Neural crest cell (in vitro differentiated cells): ENCODE results near the gene POTEH. TPM values are rescaled to one million over a fixed set of nuclear protein-coding genes. Genes with fewer than 3 reads are reported as not detected.
"Not testable (repeated sequence)": the region's sequence is repeated elsewhere in the genome, so short reads cannot be mapped to it uniquely, and the experiment has no call there.

Experiments used
- DNase-seq: peaks from one replicate; pipeline ENCODE4 v3.0.0; 2021; ENCODE audit warnings: low read depth, mixed read lengths, low spot score
- H3K27ac Mint-ChIP-seq: one replicate; pipeline ENCODE4 v1.8.0; 2021; ENCODE audit warnings: mild to moderate bottlenecking, mixed read lengths; ENCODE audit not compliant: unreplicated experiment
- H3K27me3 Mint-ChIP-seq: 2 replicates; pipeline ENCODE4 v1.8.0; 2021; ENCODE audit warnings: low read depth, mild to moderate bottlenecking, mixed read lengths
- H3K36me3 Mint-ChIP-seq: 2 replicates; pipeline ENCODE4 v1.8.0; 2021; ENCODE audit warnings: low read depth, mild to moderate bottlenecking, mixed read lengths
- H3K4me1 Mint-ChIP-seq: 2 replicates; pipeline ENCODE4 v1.8.0; 2021; ENCODE audit warnings: mixed read lengths
- H3K4me3 Mint-ChIP-seq: one replicate; pipeline ENCODE4 v1.8.0; 2021; ENCODE audit warnings: mild to moderate bottlenecking, mixed read lengths
- H3K9me3 Mint-ChIP-seq: 2 replicates; pipeline ENCODE4 v1.8.0; 2021; ENCODE audit warnings: mixed read lengths
- long read RNA-seq: library from polyadenylated mRNA; unstranded; transcript quantifications from one replicate; pipeline ENCODE4 v2.0.0, GENCODE V29; 2020
- total RNA-seq: library from RNA; stranded (reverse); gene quantifications from 2 replicates; pipeline ENCODE4 v1.2.1, GENCODE V29; 2021

POTEH gene
- not detected in 2 replicates for total RNA-seq
- long read RNA-seq = 0 reads

DNA sequence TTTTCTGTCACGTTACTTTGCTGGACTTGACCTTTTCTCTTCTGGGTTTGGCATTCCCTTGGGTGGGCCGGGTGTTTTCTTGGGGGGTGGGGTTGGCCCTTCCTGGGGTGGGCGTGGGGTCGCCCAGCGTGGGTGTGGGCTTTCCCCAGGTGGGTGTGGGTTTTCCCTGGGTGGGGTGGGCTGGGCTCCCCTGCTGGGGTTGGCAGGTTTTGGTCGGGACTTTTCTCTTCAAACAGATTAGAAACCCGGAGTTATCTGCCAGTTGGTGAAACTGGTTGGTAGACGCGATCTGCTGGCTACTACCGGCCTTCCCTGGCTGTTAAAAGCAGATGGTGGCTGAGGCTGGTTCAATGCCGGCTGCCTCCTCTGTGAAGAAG is at the start of gene POTEH:
TSS of gene POTEH (plus strand) at position 278 of the 377 bp plus-strand sequence. CDS start at position 330, 52 bp downstream.
- not testable (repeated sequence) for H3K27ac Mint-ChIP-seq, H3K4me3 Mint-ChIP-seq, DNase-seq, H3K4me1 Mint-ChIP-seq, H3K9me3 Mint-ChIP-seq, H3K36me3 Mint-ChIP-seq, H3K27me3 Mint-ChIP-seq

- H3K27ac Mint-ChIP-seq, H3K27me3 Mint-ChIP-seq, DNase-seq, H3K36me3 Mint-ChIP-seq, H3K9me3 Mint-ChIP-seq, H3K4me1 Mint-ChIP-seq, H3K4me3 Mint-ChIP-seq: not testable (repeated sequence)
Measured at GRCh38 chr22:15642288-15642861, 47.5 kb upstream of the POTEH start.

DNA sequence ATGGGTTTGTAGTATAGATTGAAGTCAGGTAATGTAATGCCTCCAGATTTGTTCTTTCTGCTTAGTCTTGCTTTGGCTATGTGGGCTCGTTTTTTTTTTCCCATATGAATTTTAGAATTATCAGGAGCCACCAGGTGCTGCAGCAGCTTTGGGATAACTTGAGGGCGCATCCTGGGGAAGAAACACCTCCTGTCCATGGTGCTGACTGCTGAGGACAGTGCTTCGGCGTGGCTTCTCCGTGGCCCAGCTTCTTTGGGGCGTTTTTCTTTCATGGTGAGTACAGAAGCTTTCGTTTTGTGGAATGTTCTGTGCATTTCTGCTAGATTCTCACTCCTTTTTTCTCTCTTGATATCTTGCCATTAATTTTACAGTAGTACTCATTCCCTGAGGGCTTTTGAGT is 37.9 kb upstream of the POTEH start:
- not testable (repeated sequence) for H3K4me3 Mint-ChIP-seq, H3K36me3 Mint-ChIP-seq, DNase-seq, H3K4me1 Mint-ChIP-seq, H3K9me3 Mint-ChIP-seq, H3K27me3 Mint-ChIP-seq, H3K27ac Mint-ChIP-seq

DNA sequence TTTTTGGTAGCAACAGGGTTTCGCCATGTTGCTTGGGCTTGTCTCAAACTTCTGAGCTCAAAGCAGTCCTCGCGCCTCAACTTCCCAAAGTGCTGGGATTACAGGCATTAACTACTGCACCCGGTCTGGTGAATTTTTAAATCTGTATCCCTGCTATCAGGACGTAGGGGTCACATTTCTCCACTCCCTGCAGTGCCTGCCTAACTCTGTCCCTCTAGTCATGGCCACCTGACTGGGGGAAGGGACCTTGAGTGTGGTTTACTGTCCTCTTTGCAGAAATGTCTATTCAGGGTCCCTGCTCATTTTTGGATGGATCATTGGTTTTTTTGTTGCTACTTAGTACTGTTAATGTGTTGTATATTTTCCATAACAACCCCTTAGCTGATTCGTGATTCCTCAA is 37.1 kb upstream of the POTEH start:
- not testable (repeated sequence) for H3K4me1 Mint-ChIP-seq, H3K36me3 Mint-ChIP-seq, DNase-seq, H3K4me3 Mint-ChIP-seq, H3K9me3 Mint-ChIP-seq, H3K27ac Mint-ChIP-seq, H3K27me3 Mint-ChIP-seq

- DNase-seq, H3K27me3 Mint-ChIP-seq, H3K4me1 Mint-ChIP-seq, H3K4me3 Mint-ChIP-seq, H3K9me3 Mint-ChIP-seq, H3K27ac Mint-ChIP-seq, H3K36me3 Mint-ChIP-seq: not testable (repeated sequence)
Measured at GRCh38 chr22:15653241-15653640, 36.6 kb upstream of the POTEH start.

DNA sequence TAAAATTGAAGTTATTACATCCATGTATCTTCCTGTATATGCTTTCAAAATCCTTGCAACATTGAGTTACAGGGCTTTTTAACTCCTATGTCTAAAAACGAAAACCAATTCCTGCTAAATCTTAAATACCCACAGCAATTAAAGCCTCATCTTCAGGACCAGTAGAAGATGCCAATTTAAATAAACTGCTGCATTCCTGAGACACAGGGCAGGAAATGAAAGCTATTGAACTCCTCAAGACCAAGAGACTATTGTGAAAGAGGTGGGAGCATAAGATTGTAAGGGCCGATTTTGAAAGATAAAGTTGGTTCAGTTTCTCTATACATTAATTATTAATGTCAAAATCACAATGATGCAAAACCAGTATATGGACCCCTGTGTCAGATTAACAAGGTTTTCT is 28.7 kb upstream of the POTEH start:
- H3K27me3 Mint-ChIP-seq, H3K27ac Mint-ChIP-seq, H3K4me1 Mint-ChIP-seq, H3K4me3 Mint-ChIP-seq, DNase-seq, H3K9me3 Mint-ChIP-seq, H3K36me3 Mint-ChIP-seq: not testable (repeated sequence)

DNA sequence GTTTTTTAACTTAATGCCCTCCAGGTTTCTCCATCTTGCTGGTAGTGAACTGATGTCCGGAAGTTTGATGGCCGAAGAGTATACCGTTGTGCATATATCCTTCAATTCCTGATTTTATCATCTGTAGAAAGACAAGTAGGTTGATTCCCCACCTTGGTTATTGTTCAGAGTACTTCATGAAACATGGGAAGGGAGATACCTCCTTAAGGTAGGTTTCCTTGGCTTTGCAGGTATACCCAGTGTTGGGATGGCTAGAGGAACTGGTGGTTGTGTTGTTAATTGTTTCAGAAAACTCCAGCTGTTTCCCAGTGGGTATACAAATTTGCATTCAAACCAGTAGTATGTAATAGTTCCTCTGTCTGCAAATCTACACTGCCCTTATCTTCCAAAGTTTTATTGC is 25.1 kb upstream of the POTEH start:
- H3K36me3 Mint-ChIP-seq, H3K9me3 Mint-ChIP-seq, H3K4me3 Mint-ChIP-seq, H3K27ac Mint-ChIP-seq, H3K4me1 Mint-ChIP-seq, H3K27me3 Mint-ChIP-seq, DNase-seq: not testable (repeated sequence)

DNA sequence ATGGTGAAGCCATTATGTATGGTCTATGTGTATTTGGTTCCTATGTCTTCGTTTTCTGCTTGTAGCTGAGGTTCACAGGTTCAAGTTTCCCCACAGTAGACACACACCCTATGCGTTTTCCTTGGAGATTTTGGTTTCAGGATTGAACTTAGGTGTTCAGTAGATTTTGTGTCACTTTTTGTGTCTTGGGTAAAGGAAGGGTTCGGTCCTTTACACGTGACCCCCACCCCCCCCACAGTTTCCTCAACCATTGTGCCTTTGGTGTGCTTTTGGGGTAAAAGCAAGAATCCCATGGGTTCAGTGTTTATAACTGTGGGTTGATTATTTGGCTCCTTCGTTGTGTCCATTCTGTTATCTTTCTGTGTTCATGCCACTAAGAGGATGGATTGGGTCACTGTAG is 24.3 kb upstream of the POTEH start:
- not testable (repeated sequence) for H3K9me3 Mint-ChIP-seq, H3K27ac Mint-ChIP-seq, H3K36me3 Mint-ChIP-seq, H3K27me3 Mint-ChIP-seq, H3K4me3 Mint-ChIP-seq, DNase-seq, H3K4me1 Mint-ChIP-seq

DNA sequence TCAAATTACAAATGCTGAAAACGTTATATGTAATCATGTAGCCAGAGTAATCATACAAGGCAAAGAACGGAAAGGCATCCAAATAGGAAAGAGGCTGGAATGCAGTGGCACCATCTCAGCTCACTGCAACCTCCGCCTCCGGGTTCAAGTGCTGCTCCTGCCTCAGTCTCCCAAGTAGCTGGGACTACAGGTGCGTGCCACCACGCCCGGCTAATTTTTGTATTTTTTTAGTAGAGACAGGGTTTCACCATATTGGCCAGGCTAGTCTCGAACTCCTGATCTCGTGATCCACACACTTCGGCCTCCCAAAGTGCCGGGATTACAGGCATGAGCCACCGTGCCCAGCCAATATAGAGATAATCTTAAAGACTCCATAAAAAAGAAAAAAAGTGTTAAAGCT is 20.4 kb upstream of the POTEH start:
- not testable (repeated sequence) for H3K9me3 Mint-ChIP-seq, H3K27ac Mint-ChIP-seq, H3K36me3 Mint-ChIP-seq, DNase-seq, H3K4me3 Mint-ChIP-seq, H3K4me1 Mint-ChIP-seq, H3K27me3 Mint-ChIP-seq

- DNase-seq, H3K27me3 Mint-ChIP-seq, H3K36me3 Mint-ChIP-seq, H3K4me1 Mint-ChIP-seq, H3K9me3 Mint-ChIP-seq, H3K4me3 Mint-ChIP-seq, H3K27ac Mint-ChIP-seq: not testable (repeated sequence)
Measured at GRCh38 chr22:15679702-15680101, 10.1 kb upstream of the POTEH start.

DNA sequence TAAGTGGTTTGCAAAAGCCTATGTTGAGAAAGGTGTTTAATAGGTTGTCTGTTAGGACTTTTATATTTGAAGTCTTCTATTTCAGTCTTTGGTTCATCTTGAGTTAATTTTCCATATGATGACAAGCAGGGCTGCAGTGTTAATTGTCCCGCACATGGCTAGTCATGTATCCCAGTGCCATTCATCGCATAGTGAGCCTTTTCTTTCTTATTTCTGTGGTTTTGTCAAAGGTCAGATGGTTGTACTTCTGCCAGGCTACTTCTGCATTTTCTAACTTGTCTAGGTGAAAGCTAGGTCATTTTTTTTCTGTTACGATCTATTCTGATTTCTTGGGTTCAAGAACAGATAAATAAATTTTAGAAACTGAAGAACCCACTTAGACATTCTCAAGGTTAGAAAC is 5.7 kb upstream of the POTEH start:
- H3K9me3 Mint-ChIP-seq, H3K27me3 Mint-ChIP-seq, H3K4me1 Mint-ChIP-seq, DNase-seq, H3K36me3 Mint-ChIP-seq, H3K27ac Mint-ChIP-seq, H3K4me3 Mint-ChIP-seq: not testable (repeated sequence)

GRCh38 chr22:15684695-15685094 is 5.1 kb upstream of the POTEH start:
- not testable (repeated sequence) for H3K27ac Mint-ChIP-seq, H3K36me3 Mint-ChIP-seq, H3K4me3 Mint-ChIP-seq, H3K9me3 Mint-ChIP-seq, DNase-seq, H3K27me3 Mint-ChIP-seq, H3K4me1 Mint-ChIP-seq

DNA sequence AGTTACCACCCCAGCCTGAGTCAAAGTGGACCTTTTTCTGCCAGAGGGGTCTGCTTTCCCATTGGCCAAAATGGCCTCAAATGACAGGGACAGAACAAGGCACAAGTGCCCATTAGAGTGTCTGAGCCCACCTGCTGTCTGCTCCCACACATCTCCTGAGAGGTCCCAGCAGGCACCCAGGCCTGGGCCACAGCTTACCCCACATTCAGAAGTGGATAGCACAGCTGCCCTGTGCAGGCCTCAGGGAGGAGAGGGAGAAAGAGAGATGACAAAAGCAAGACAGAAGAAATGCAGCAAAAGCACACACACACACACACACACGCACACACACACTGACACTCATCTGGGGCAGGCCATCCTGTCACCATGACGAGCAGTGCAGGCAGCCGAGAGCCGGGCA is 4.2 kb upstream of the POTEH start:
- DNase-seq, H3K4me3 Mint-ChIP-seq, H3K4me1 Mint-ChIP-seq, H3K36me3 Mint-ChIP-seq, H3K27ac Mint-ChIP-seq, H3K9me3 Mint-ChIP-seq, H3K27me3 Mint-ChIP-seq: not testable (repeated sequence)

GRCh38 chr22:15687086-15687485 is 2.7 kb upstream of the POTEH start:
- not testable (repeated sequence) for H3K4me1 Mint-ChIP-seq

DNA sequence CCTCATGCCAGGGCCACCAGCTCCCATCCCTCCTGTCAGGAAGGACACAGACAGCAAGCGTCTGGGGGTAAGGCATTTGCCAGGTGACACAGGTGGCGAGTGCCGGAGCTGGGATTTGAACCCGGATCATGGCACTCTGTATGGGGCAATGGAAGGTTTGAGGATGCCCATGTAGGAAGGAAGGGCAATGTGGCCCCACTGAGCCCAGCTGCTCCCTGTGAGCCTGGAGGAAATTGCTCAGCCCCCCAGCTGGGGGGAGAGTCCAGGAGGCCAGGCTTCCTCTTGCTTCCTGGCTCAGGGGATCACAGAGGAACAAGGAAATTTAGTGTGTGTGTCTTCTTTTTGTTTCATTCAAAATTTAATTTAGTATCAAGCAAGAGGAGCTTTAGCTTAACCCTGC is 2.1 kb upstream of the POTEH start:
- not testable (repeated sequence) for H3K27me3 Mint-ChIP-seq, H3K27ac Mint-ChIP-seq, H3K9me3 Mint-ChIP-seq, H3K36me3 Mint-ChIP-seq, H3K4me1 Mint-ChIP-seq, DNase-seq, H3K4me3 Mint-ChIP-seq

More at GRCh38 chr22:15687086-15687485, 2.7 kb upstream of the POTEH start:
- not testable (repeated sequence) for H3K27me3 Mint-ChIP-seq, H3K27ac Mint-ChIP-seq, H3K36me3 Mint-ChIP-seq, DNase-seq, H3K4me3 Mint-ChIP-seq, H3K9me3 Mint-ChIP-seq
